NOMO-1 (cell line): Measurements from ENCODE around the gene GATB.
A peak's percentile ranks its signal among the peaks of the same experiment; 100 is the strongest.

Experiments
- DNase-seq, 2 experiments: peaks; one replicate each; lab custom pipeline; 2025; ENCODE audit not compliant: unreplicated experiment in 2 of 2; lab: John Stamatoyannopoulos, UW

Gene GATB, protein sequence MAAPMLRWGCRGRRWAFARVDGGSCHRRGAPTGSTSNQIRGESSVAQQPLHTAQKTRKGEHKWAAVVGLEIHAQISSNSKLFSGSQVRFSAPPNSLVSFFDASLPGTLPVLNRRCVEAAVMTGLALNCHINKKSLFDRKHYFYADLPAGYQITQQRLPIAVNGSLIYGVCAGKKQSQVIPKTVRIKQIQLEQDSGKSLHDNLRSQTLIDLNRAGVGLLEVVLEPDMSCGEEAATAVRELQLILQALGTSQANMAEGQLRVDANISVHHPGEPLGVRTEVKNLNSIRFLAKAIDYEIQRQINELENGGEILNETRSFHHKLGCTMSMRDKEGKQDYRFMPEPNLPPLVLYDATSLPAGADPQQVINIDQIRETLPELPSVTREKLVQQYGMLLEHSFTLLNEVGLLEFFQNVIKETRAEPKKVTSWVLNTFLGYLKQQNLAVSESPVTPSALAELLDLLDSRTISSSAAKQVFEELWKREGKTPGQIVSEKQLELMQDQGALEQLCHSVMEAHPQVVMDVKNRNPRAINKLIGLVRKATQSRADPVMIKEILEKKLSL

DNA sequence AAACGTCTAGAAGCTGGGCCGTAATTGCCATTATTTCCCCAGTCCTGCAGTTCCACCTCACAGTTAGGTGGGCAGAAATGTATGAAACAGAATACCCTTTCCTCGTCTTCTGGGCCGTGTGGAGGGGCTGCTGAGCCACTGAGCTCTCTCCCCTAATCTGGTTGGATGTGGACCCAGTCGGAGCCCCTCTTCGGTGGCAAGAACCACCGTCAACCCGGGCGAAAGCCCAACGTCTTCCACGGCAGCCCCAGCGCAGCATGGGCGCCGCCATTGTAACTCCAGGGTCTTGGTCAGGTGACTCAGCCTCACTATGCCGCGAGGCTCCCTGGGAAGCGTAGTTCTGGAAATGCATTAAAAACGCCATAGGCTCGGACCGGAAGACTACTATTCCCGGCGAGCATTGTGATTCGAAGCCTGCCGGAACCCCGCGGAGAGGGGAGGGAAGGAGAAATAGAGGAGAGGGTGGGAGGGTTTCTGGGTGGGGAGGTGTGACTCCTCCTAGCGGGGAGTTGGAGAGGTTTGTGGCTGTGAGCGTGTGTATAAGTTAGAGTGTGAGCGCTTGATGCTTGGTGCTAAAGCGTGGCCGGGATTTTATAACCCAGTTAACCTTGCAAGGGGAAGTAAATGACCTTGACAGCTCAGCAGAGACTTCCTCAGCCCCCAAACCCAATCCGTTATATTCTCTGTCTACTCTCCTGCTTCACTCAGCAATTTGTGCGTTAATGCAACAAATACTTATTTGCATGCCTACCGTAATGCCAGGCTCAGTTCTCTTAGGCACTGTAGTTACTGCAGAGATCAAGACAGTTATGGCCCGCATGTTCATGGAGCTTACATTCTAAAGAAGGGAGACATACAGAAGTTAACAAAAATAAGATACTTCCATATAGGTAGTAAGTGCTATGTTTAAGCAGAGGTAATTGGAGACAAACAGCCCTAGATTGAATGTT is at the start of gene GATB:
Gene GATB (minus strand): TSS at position 296 of the 950 bp plus-strand sequence. CDS start 25 bp downstream, at position 271.
- peak; percentile 90 to 98 for DNase-seq

DNA sequence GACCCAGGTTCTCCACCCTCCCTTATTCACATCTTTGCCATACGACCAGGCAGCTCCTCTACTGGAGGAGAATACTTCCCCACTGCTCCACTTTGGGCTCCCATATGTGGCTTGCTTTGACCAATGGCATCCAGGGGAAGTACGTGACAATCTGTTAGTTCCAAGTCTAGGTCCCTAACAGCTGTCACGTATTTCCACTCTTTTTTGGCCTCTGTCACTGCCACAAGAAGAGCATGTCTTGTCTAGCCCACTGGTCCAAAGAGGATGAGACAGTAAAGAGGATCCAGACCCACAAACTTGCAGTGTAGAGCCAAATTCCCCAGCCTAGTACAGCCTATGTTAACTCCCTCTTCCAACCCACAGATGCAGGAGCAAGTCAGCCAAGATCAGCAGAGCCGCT is 49.7 kb upstream of the GATB start:
- DNase-seq = no peak

DNA sequence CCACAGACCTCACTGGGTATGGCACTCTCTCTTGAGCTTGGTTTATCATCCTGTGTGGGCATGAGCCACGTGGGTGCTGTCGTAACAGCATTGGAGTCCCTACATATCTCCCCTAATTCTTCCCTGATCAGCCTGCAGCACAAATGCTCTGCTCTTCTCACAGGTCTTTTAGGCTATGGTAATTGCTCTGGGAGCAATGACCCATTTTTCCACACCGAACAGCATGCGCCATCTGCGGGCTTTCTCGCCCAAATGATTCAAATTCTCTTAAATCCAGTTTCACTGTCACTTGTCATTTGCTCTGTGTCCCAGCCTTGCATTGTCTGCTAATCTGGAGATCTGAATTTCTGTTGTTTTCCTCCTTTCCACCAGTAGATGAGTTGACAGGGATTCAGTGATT is 48.9 kb upstream of the GATB start:
- DNase-seq = no peak

DNA sequence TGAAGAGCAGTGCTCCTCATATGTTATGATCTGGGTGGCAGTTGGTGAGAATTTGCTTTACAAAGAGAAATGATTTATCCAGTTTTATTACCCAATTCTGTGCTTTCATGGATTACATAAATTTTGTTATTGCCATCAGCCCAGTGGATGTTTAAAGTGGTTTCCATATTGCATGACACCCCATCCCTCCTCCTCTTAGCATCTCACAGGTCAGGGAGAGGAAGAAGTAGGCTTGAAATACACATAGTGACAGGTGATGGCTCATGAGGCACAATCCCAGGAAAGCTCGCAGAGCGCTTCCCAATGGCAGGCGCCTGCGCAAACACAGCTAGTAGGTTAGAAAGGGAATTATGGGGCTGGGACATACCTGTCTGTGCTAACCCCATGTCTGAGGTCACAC is 47.7 kb upstream of the GATB start:
- DNase-seq = no peak

DNA sequence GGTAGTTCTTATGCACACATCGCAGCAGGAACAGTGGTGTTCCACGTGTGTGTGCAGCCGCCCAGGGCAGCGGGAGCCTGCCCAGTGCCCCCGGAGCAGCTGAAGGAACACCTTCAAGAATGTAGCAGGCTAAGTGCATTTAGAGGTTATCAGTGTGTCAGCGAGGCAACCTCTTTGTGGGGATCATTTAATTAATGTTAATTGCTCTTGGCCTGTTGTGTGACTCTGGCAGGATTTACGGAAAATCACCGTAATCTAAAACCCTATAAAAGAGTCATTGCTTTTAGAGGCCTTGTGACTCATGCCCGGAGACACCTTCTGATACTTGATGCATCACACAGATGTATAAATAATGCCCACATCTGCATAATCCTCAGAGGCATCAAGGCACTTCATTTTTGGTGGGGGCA is 47.3 kb upstream of the GATB start:
- DNase-seq = no peak

DNA sequence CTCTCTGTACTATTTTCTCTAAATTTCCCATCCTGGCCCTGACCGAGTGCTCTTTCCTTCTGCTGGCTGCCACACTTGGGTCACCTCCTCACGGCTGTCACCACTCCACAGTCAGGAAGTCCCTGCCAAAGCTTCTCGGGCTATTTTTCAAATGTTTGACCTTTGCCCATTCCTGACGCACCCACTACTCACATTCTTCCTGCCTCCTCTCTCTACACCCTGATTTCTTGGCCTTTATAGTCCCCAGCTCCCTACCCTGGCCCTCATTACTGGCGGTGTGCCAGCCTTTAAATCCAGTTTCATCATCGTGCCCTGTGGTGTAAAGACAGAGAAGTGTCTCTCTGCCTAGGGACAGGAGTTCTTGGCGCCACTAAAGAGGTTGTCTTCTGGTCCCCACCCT is 46.4 kb upstream of the GATB start:
- DNase-seq = no peak

DNA sequence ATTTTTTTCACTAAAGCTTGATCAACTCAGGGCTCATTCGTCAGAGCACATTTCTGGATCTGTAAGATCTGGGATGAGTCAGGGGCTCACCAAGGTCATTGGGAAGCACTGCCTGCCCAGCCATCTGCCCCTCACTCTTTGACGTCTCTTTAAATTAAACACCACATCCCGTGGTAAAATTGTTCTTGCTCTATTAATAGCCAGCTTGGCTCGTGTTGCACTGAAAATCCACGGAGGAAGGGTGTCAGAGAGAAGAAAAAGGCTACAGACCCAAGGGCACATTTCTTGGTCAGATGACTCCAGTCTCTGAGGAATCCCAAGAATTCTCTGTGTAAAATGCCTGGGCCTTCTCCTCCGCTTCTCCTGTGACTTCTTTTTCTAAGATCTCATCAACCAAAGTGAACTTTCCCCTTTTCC is 45.7 kb upstream of the GATB start:
- DNase-seq = no peak

DNA sequence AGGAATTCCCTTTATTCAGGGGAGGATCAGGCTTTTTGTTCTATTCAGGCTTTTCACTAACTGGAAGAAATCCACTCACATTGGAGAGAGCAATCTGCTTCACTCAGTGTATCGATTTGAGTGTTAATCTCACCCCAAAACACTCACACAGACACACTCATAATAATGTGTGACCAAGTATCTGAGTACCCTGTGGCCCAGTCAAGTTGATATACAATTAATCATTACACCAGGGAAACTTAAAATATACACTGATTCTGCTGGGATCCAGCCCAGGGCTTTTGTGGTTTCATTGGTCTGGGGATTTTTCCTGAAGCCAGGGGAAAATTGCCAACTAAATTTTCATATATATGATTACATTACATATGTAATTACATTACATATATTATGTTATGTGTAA is 44.0 kb upstream of the GATB start:
- DNase-seq = no peak

DNA sequence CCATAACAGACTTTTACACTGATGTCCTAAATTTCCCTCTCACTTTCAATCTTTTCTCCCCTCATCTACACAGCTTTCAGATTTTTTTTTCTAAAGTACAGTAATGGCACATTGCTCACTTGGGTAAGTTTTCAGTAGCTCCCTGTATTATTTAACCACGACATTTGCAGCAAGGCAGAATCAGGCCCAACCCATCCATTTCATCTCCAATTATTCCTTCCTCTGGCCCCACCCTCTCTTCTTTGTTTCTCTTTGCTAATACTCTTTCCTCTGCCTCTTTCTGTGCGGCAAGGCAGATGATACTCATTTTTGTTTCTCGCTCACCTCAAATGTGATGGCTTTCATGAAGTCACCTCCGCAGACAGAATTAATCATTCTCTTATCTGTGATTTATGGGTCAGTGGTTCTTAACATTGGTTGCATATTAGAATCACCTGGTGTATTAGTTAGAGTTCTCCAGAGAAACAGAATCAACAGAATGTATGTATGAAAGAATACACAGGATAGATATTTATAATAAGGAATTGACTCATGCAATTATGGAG is 43.4 kb upstream of the GATB start:
- no peak for DNase-seq

DNA sequence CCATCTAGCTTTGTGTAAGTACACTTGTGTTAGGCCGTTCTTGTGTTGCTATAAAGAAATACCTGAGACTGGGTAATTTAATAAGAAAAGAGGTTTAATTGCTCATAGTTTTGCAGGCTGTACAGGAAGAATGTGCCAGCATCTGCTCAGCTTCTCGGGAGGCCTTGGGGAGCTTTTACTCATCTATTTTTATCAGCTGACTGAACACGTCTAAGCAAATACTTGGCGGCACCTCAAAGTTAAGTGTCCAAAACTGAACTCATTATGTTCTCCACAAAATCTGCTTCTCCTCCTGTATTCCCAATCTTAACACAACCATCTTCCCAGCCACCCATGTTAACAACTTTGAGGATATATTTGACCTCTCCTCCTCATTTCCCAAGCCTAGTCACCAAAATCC is 42.4 kb upstream of the GATB start:
- DNase-seq = no peak

DNA sequence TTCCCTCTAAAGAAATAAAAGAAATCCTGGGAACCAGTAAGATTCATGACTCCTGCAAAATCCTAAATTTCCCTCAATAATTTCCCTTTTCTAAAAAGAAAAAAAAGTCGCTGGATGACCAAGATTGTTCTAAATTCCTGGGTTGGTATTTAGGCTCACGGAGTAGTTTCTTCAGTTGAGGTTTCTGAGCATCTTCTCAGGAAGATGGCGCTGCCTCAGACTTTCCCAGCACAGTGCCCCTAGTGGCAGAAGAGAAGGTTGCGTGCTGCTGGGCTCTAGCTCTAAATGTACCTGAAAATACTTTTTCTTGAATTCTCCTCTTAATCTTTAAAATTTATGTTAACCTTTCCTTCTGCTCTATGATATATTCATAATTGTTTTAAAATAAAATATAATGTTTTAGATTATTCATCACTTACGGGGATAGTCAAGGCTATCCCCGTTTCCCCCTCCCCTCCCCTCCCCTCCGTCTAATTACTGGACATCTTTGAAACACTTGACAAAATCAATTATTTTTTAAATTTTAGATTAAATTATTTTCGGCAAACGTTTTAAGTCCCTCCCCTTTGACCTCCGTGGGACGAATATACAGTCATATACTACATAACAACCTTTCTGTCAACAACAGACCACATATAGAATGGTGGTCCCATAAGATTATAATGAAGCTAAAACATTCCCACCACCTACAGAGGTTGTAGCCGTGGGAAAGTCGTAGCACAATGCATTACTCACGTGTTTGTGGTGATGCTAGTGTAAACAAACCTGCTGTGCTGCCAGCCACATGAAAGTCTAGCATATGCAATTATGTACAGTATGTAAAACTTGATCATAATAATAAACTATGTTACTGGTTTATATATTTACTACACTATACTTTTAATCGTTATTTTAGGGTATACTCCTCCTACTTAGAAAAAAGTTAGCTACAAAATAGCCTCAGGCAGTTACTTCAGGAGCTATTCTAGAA is 41.0 kb upstream of the GATB start:
- peak; percentile 17 to 62 for DNase-seq

DNA sequence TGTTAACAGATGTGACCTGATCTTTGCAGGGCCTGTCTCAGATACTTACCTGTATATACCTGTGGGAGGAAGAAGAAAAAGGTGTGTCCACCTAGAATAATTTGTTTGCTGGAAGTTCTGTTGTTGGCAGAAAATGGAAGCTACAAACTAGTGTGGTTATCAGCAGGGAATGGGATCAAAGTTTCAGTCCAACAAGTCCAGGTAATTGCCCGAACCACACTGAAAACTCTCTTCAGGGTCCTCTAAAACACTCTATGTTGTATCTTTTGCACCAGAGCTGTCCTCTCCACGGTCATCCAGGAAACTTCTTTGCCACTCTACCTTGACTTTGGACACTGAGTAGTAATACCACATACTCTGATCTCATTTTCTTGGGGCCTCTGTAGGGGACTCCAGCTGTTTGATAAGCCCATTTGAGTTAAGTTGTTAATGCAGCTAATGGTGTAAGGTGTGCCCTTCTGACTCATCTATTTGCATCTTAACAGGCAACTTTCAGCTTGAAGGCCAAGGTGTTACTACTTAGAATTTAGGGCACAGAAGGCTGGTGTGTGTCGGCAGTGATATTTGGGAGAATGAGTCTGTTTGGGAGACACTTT is 38.7 kb upstream of the GATB start:
- DNase-seq = no peak

DNA sequence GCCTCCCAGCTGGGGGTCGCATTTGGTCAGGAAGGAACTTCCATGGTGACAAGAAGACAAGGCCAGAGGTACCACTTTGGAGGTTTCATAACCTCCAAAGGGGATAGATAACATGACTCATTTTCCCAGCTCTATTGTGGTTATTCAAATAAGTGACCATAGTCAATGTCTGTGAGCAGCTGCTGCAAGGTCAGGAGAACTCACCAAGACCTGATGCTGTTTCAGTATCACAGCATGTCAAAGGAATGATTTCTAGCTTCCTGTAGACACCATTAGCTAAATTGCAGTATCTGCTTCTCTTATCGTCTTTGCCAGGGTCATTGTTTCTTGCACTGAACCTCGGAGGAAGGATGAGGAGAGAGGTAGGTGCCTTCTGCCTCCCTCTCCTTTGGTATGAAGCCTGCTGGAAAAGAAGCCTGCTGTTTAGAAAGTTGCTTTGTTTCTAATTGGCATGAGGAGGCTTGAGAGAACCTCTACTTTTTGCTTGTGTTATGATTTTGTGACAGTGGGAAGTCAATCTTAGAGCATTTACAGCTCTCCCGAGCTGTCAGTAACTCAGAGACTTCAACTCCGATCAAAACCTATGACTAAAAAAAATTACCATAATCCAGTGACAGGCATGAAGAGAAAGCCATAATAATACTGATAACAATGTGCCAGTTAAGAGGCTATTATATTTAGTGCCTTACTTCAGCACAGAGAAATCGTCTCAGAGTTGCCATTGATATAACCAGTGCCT is 38.0 kb upstream of the GATB start:
- DNase-seq = peak in 1 of 2 experiments; percentile 74

DNA sequence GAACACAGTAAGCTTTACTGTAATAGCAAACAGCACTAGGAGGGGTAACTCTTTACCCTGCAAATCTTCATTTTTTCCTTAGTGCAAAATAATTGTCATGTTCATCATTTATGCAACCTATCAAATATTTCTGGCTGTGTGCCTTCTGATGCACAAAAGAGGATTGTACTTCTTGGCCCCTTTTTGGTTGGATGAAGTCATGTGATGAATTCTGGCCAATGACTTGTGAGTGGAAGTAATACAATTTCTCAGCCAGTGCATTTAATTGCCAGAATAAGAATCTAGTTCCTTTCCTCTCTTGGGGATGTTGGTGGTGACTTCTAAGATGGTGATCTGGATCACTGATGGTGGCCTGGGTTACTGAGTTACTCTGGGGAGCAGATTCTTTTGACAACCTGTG is 37.0 kb upstream of the GATB start:
- DNase-seq = no peak

DNA sequence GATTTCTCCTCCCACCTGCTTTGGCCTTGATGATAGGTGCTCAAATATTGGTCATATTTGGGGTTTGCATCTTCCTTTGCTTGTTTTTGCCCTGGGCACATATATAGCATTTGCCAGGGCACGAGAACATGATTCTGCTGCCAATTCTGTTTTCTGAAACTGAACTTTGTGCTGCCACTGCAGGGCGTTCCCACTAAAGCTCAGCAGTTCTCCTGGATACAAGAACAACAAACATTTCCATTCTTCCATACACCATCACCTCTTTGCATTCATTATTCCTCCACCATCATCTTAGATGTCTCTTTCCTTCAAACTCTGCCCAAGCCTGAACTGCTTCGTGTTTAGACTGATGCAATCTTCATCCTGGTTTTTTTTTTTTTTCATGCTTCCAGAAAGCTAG is 36.3 kb upstream of the GATB start:
- DNase-seq = no peak

DNA sequence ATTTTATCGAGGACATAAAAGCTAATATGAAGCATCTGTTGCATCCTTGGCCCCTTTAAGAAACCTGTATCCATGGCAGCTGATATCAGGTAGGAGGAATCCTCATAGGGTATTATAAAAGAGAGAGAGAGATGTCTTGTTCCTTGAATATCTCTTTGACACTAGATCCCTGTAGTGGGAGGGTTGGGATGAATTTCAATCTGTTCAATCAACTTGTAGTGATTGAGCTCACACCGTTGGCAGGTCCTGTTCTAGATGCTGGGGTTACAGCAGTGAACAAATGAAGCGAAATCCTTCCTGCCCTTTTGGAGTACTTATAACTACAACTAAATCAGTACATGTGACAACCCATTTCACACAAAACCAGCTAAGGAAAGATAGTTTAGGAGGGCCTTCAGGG is 35.3 kb upstream of the GATB start:
- no peak for DNase-seq

DNA sequence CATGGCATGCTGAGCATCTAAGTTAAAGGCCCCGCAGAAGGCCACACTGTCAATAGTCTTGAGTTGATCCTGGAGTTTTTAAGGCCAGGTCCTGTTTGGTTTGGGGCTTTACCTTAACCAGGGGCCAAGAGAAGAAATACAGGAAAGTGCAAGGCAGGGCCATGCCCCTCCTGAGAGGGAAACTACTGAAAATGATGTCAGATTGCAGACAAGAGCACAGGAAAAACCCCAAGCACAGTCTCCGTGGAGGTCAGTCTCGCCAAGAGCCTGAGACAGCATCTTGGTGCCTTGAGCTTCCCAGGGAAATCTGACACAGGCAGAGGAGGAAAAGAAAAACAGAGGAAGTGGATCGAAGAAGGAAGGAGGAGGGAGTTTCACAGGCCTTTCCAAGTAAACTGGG is 32.2 kb upstream of the GATB start:
- no peak for DNase-seq

DNA sequence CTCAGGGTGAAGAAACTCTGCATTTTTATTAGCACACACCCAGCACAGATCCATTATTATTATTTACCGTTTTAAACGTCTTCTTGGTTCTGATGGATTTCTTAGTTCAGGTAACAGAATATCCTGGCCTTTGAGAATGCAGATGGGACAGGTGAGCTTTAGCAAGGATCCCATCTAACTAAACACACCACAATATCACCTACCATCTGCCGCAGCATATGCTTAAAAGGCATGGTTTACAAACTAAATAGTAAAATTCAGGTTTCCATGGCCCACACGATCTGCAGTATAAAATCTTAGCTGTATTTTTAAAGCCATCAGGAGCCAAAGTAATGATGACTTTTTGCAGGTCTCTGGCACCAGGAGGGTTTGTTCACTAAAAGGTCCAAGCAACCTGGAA is 31.7 kb upstream of the GATB start:
- no peak for DNase-seq

DNA sequence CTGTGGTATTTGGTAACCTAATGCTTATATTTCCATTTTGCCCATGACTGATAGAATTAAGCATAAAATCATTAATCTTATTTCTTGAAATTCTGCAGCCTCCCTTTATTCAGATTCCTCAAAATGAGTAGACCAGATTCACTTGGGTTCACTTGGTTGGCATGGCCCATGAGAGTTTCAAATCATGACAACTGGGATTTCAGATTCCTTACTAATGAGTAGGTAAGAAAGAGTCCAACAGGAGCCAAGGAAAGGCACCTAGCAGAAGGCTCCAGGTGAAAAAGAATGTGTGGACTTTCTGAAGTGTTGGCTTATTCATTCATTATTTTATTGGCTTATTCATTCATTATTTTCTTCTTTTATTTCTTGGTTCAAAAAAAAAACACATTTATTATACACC is 27.2 kb upstream of the GATB start:
- DNase-seq = no peak
